Stimulated activated CD8-positive, alpha-beta memory T cell treated with anti-CD3 and anti-CD28 coated beads, Interleukin-4, amount 100 ng/mL, for 48 hours (primary cell): ENCODE data around the gene LRRC27.
"Not testable (repeated sequence)": the region's sequence is repeated elsewhere in the genome, so short reads cannot be mapped to it uniquely, and the experiment has no call there.

Experiments
- DNase-seq: peaks from one replicate; pipeline ENCODE4 v3.0.0-alpha.2; 2020

LRRC27 gene

DNA sequence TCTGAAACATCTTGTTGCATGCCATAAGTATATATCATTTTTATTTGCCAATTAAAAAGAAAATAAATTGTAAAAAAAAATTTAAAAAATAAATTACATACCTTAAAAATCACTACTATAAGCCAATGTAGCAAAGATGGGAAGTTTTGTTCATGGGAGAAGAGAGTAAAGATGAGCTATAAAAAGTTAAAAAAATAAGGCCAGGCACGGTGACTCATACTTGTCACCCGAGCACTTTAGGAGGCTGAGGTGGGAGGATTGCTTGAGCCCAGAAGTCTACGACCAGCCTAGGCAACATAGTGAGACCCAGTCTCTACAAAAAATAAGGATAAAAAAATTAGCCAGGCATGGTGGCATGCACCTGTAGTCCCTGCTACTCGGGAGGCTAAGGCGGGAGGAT is 15.9 kb upstream of the LRRC27 start:
- DNase-seq: no peak

DNA sequence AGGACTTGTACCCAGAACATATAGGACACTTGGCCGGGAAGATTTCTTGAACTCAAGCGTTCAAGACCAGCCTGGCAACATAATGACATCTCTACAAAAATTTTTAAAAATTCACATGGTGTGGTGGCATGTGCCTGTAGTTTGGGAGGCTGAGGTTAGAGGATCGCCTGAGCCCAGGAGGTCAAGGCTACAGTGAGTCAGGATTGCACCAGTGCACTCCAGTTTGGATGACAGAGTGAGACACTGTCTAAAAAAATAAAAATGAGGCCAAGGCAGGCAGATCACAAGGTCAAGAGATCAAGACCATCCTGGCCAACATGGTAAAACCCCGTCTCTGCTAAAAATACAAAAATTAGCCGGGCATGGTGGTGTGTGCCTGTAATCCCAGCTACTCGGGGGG is 14.5 kb upstream of the LRRC27 start:
- DNase-seq: not testable (repeated sequence)

DNA sequence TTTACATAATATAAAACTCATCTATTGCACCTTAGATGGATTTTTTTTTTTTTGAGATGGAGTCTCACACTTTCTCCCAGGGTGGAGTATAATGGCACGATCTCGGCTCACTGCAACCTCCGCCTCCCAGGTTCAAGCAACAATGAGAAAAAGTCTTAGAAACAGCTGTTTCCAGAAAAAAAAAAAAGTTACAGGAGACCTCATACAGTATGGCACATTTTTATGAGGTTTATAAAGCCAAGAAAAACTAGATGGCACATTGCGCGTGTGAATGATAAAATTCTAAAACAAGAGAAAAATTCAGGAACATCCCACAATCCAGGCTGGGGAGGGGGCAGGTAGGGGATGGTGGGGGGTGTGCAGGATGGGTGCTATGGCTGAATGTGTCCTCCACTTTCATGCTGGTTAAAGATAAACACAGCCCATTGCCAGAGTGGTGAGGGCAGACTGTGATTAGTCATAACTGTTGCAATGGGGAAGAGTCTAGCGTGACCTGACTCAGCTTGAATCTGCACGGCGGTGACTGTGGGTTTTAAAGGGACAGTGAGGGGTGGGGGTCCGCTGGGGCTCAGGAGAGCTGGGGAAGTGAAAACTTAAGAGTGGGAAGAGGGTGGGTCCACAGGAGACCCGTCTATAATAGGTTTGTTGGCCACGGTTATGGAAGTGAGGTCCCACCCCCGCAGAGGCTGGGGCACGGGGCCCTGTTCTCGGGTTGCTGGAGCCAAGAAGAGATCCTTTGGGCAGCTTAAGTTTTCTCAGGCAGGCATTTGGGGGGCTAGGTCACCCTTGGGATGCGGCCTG is 11.9 kb upstream of the LRRC27 start:
- DNase-seq: peak; percentile 57

GRCh38 chr10:132320654-132321469 is 11.1 kb upstream of the LRRC27 start:
- DNase-seq: no peak

- DNase-seq: no peak
These were observed 10.3 kb upstream of the LRRC27 start for GRCh38 chr10:132321726-132322125.

DNA sequence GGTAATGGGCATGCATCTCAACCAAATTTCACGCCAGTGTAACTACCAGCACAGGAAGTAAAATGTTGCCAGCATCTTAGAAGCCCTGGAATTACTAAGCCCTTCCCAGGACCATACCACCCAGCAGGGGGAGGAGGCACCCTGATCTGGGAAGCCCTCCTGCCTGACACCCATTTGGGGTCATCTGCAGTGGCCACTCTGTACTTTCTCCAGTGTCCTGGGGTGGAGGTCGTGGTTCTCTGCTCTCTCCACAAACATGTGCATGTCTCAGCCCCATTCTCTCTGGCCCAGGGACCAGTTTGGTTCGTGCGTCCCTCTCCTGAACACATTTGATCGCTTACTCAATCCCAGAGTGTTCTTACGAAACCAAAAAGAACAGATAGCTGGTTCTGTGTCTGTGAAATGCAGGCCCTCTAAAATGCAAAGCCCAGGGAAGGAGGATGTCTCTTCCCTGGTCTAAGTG is 9.4 kb upstream of the LRRC27 start:
- DNase-seq: no peak

DNA sequence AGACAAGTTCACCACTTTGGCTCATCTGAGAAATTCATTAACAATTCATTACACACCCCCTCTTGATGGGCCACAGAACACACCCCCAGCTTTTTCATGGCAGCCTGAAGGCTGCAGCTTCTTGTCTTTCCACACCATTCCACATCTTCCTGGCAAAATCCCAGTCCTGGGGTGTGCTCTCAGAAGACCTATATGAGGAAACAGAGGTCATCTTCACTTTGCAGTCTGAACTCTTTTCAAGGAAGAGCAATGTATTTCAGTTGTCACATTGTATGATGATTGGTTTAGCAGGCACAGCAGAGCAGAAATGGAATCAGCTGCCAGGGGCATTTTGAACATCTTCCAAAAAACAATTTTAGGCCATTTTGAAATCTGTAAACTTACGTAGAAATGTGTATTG is 7.8 kb upstream of the LRRC27 start:
- DNase-seq: no peak

DNA sequence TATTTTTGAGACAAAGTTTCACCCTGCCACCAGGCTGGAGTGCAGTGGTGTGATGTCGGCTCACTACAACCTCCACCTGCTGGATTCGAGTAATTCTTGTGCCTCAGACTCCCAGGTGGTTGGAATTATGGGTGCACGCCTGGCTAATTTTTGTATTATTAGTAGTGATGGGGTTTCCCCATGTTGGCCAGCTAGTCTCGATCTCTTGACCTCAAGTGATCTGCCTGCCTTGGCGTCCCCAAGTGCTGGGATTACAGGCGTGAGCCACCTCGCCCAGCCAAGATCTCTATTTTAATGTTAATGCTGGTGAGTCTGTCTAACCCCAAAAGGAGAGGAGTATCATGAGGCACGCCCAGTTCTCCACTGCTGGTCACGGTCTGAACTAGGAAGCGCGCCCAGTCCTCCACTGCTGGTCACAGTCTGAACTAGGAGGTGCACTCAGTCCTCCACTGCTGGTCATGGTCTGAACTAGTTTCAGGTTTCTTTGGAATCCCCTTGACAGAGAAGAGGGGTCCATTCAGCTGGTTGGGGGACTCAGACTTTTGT is 5.6 kb upstream of the LRRC27 start:
- no peak for DNase-seq

DNA sequence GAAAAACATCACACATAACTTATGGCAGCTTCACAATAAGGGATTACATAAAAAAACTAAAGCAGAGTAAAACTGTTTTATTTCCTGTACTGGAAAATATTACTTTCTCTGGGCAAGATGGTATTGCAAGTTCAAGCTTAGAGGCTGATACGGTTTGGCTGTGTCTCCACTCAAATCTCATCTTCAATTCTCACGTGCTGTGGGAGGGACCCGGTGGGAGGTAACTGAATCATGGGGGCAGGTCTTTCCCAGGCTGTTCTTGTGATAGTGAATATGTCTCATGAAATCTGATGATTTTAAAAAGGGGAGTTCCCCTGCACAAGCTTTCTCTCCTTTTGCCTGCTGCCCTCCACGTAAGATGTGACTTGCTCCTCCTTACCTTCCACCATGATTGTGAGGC is 5.1 kb upstream of the LRRC27 start:
- peak; percentile 61 for DNase-seq

GRCh38 chr10:132328106-132328505 is 3.9 kb upstream of the LRRC27 start:
- no peak for DNase-seq

GRCh38 chr10:132328738-132329137 is 3.3 kb upstream of the LRRC27 start:
- no peak for DNase-seq

- peak; percentile 58 for DNase-seq
These were observed 2.2 kb upstream of the LRRC27 start for GRCh38 chr10:132329565-132330485.

DNA sequence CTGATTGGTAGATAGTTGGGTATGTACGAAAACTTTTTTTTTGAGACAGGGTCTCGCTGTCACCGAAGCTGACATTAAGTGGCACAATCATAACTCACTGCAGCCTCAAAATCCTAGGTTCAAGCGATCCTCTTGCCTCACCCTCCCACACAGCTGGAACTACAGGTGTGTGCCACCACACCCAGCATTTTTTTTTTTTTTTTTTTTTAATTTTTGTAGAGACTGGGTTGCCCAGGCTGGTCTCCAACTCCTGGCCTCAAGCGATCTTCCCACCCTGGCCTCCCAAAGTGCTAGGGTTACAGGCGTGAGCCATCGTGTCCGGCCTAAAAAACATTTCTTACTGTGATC is 1.5 kb upstream of the LRRC27 start:
- DNase-seq: no peak

DNA sequence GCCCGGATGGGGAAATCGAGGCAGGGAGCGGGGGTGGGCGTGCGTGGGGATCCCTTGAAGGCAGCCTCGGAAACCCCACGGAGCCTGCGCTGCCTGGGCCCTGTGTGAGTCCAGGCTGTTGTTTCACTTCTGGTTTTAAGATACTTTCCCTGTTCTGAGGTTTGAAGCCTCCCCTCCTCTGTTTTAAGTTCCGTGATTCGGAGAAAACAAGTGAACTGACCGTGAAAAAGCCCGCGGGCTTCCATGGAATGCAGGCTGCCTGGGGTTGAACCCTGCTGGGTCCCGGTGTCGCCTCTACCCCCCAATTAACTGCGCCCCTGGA is 401 bp downstream of the LRRC27 start:
- DNase-seq: no peak

DNA sequence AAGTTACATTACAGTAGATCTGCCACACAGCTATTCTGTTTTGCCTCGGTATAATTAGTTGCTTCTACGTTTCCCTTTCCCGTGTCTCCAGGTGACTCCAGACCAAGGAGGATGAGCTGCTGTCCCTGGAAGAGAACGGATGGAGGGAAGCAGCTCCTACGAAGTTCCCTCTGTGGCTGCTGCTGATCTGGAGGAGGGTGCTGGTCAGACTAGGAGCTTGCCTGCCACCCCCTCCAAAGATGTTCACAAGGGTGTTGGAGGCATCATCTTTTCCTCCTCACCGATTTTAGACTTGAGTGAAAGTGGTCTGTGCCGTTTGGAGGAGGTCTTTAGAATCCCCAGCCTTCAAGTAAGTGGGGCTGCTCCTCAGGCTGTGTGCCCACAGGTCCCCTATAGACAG is 1.4 kb downstream of the LRRC27 start:
- DNase-seq: no peak

- DNase-seq: no peak
These were observed 2.7 kb downstream of the LRRC27 start for GRCh38 chr10:132334631-132335188.

- no peak for DNase-seq
These were observed 3.4 kb downstream of the LRRC27 start for GRCh38 chr10:132335189-132336063.

- no peak for DNase-seq
These were observed 4.2 kb downstream of the LRRC27 start for GRCh38 chr10:132336064-132336746.

GRCh38 chr10:132336919-132337407 is 5.0 kb downstream of the LRRC27 start:
- DNase-seq: peak; percentile 36

GRCh38 chr10:132337854-132338253 is 5.9 kb downstream of the LRRC27 start:
- not testable (repeated sequence) for DNase-seq

GRCh38 chr10:132338876-132339275 is 6.9 kb downstream of the LRRC27 start:
- no peak for DNase-seq
